Fibroblast of gingiva (primary cell): ENCODE results near the gene ADGRL3.

Source experiments
- DNase-seq: peaks from one replicate; pipeline ENCODE4 v3.0.0-alpha.2; 2011; ENCODE audit warnings: low read depth

Gene ADGRL3

GRCh38 chr4:62119195-62119594 is 919.1 kb downstream of the ADGRL3 start:
- DNase-seq = no peak

- DNase-seq = no peak
Observed at GRCh38 chr4:62126064-62126732, 926.1 kb downstream of the ADGRL3 start.
